Measurements from ENCODE around the gene DLGAP1.
A peak's percentile ranks its signal among the peaks of the same experiment; 100 is the strongest.

The DLGAP1 gene

GRCh38 chr18:3649135-3649632 lies 805.9 kb downstream of the DLGAP1 start:
- DNase-seq = no peak

- DNase-seq = no peak
Observed at GRCh38 chr18:3648641-3649040, 806.5 kb downstream of the DLGAP1 start.

GRCh38 chr18:3648200-3648599 lies 806.9 kb downstream of the DLGAP1 start:
- DNase-seq = no peak

- DNase-seq = no peak
Observed at GRCh38 chr18:3647636-3648035, 807.5 kb downstream of the DLGAP1 start.

- DNase-seq = no peak
Observed at GRCh38 chr18:3645384-3646156, 809.5 kb downstream of the DLGAP1 start.

- no peak for DNase-seq
Observed at GRCh38 chr18:3634250-3634939, 820.7 kb downstream of the DLGAP1 start.

GRCh38 chr18:3631887-3632286 lies 823.2 kb downstream of the DLGAP1 start:
- DNase-seq = no peak

GRCh38 chr18:3626929-3627458 lies 828.1 kb downstream of the DLGAP1 start:
- DNase-seq = no peak

- DNase-seq = no peak
Observed at GRCh38 chr18:3625742-3626091, 829.4 kb downstream of the DLGAP1 start.

- no peak for DNase-seq
Observed at GRCh38 chr18:3624935-3625741, 830.0 kb downstream of the DLGAP1 start.

GRCh38 chr18:3624546-3624934 lies 830.6 kb downstream of the DLGAP1 start:
- DNase-seq = no peak

GRCh38 chr18:3623769-3624545 lies 831.1 kb downstream of the DLGAP1 start:
- no peak for DNase-seq

- no peak for DNase-seq
Observed at GRCh38 chr18:3620146-3621119, 834.7 kb downstream of the DLGAP1 start.

- no peak for DNase-seq
Observed at GRCh38 chr18:3619746-3620145, 835.4 kb downstream of the DLGAP1 start.

- no peak for DNase-seq
Observed at GRCh38 chr18:3619222-3619621, 835.9 kb downstream of the DLGAP1 start.

- no peak for DNase-seq
Observed at GRCh38 chr18:3616744-3617143, 838.4 kb downstream of the DLGAP1 start.

- no peak for DNase-seq
Observed at GRCh38 chr18:3616142-3616541, 839.0 kb downstream of the DLGAP1 start.

GRCh38 chr18:3615374-3615985 lies 839.6 kb downstream of the DLGAP1 start:
- DNase-seq = no peak

- DNase-seq = peak in 1 of 2 donors; percentile 23
Observed at GRCh38 chr18:3612315-3612714, 842.8 kb downstream of the DLGAP1 start.

- no peak for DNase-seq
Observed at GRCh38 chr18:3611313-3612090, 843.6 kb downstream of the DLGAP1 start.

Measured in hippocampal formation (tissue), 2 donors.